IPS-18c (cell line): ENCODE results near the gene EEFSEC.

Experiments used
- H3K4me3 ChIP-seq: 2 replicates; pipeline ENCODE4 v1.7.0; 2013; ENCODE audit warnings: low read depth, mild to moderate bottlenecking, low read length, moderate library complexity; ENCODE audit not compliant: insufficient read depth
- H3K9me3 ChIP-seq: one replicate; pipeline ENCODE4 v1.6.1; 2013; ENCODE audit warnings: mild to moderate bottlenecking, low read length, moderate library complexity; ENCODE audit not compliant: control insufficient read depth, insufficient read depth

EEFSEC gene

GRCh38 chr3:128446821-128447220, 293.5 kb downstream of the EEFSEC start:
- Histone ChIP-seq H3K9me3 (peaks cover 2% of the 10 kb centered on the region), H3K4me3 (no peak overlapping the region)

- Histone ChIP-seq H3K4me3 (no peak overlapping the region), H3K9me3 (peaks cover 2% of the 10 kb centered on the region)
These were observed 294.3 kb downstream of the EEFSEC start for GRCh38 chr3:128447561-128448013.

- Histone ChIP-seq H3K9me3 (peaks cover 2% of the 10 kb centered on the region), H3K4me3 (no peak overlapping the region)
These were observed 295.2 kb downstream of the EEFSEC start for GRCh38 chr3:128448491-128448890.

- H3K9me3 ChIP-seq = peaks cover 2% of the 10 kb centered on the region
- no peak overlapping the region for H3K4me3 ChIP-seq
These were observed 295.9 kb downstream of the EEFSEC start for GRCh38 chr3:128449111-128449638.

- H3K4me3 ChIP-seq = no peak overlapping the region
- H3K9me3 ChIP-seq = no peaks in the 10 kb centered on the region
These were observed 298.8 kb downstream of the EEFSEC start for GRCh38 chr3:128452120-128452519.

GRCh38 chr3:128452678-128453275, 299.5 kb downstream of the EEFSEC start:
- Histone ChIP-seq H3K4me3 (no peak overlapping the region), H3K9me3 (no peaks in the 10 kb centered on the region)

GRCh38 chr3:128453501-128454309, 300.4 kb downstream of the EEFSEC start:
- Histone ChIP-seq H3K4me3 (no peak overlapping the region), H3K9me3 (no peaks in the 10 kb centered on the region)

- no peak overlapping the region for H3K4me3 ChIP-seq
These were observed 301.0 kb downstream of the EEFSEC start for GRCh38 chr3:128454310-128454618.

GRCh38 chr3:128455116-128455515, 301.8 kb downstream of the EEFSEC start:
- Histone ChIP-seq H3K4me3 (no peak overlapping the region), H3K9me3 (no peaks in the 10 kb centered on the region)

More at GRCh38 chr3:128454310-128454618, 301.0 kb downstream of the EEFSEC start:
- H3K9me3 ChIP-seq = no peaks in the 10 kb centered on the region

GRCh38 chr3:128455786-128456748, 302.8 kb downstream of the EEFSEC start:
- Histone ChIP-seq H3K4me3 (no peak overlapping the region), H3K9me3 (no peaks in the 10 kb centered on the region)

GRCh38 chr3:128456776-128457715, 303.8 kb downstream of the EEFSEC start:
- H3K4me3 ChIP-seq = no peak overlapping the region
- H3K9me3 ChIP-seq = no peaks in the 10 kb centered on the region

GRCh38 chr3:128457937-128458336, 304.7 kb downstream of the EEFSEC start:
- Histone ChIP-seq H3K9me3 (no peaks in the 10 kb centered on the region), H3K4me3 (no peak overlapping the region)
